Measurements from ENCODE around the gene SLC12A3.

- no peak for TF ChIP-seq CTCF (conservative IDR thresholded peaks at IDR 0.05 in 1 of 2, IDR thresholded peaks at IDR 0.05 in 1 of 2; ENCODE audit: low read depth in 1 of 2, low read length in 2 of 2)
- no peak for TF ChIP-seq EZH2 (IDR thresholded peaks at IDR 0.05; ENCODE audit: low read length, missing control alignments)
These were observed 45.9 kb downstream of the SLC12A3 start for GRCh38 chr16:56910654-56911539.

Measured in fibroblast of lung (primary cell).